Activated naive CD8-positive, alpha-beta T cell (primary cell): Measurements from ENCODE around the gene IMMT.

Source experiments
- H3K27ac Mint-ChIP-seq: one replicate; pipeline ENCODE4 v1.8.0; 2021; ENCODE audit warnings: mixed read lengths
- H3K27me3 Mint-ChIP-seq: one replicate; pipeline ENCODE4 v1.8.0; 2021; ENCODE audit warnings: mixed read lengths
- H3K36me3 Mint-ChIP-seq: one replicate; pipeline ENCODE4 v1.8.0; 2021; ENCODE audit warnings: mixed read lengths
- H3K4me1 Mint-ChIP-seq: one replicate; pipeline ENCODE4 v1.8.0; 2021; ENCODE audit warnings: low read depth, mixed read lengths
- H3K4me3 Mint-ChIP-seq: one replicate; pipeline ENCODE4 v1.8.0; 2021; ENCODE audit warnings: mild to moderate bottlenecking, mixed read lengths
- H3K9me3 Mint-ChIP-seq: one replicate; pipeline ENCODE4 v1.8.0; 2021; ENCODE audit warnings: low read depth, mixed read lengths

The IMMT gene

GRCh38 chr2:86105969-86106945 is 89.0 kb downstream of the IMMT start, which contains the start of gene PTCD3:
TSS of gene PTCD3 (plus strand) at chr2:86106235. CDS start at chr2:86106248, 13 bp downstream.
- peak within 1 kb of the TSS; percentile 93 for H3K4me3 Mint-ChIP-seq
- no peaks in the 10 kb centered on the region for H3K27me3 Mint-ChIP-seq
- H3K9me3 Mint-ChIP-seq: no peaks in the 10 kb centered on the region
- H3K4me1 Mint-ChIP-seq: peaks cover 66% of the 10 kb centered on the region
- H3K36me3 Mint-ChIP-seq: peaks cover 40% of the 10 kb centered on the region
- H3K27ac Mint-ChIP-seq: peak within 1 kb of the TSS; percentile 100

- peaks cover 66% of the 10 kb centered on the region for H3K4me1 Mint-ChIP-seq
- H3K27ac Mint-ChIP-seq: peak within 1 kb of the TSS; percentile 100
- peaks cover 36% of the 10 kb centered on the region for H3K36me3 Mint-ChIP-seq
- peak within 1 kb of the TSS; percentile 93 for H3K4me3 Mint-ChIP-seq
- no peaks in the 10 kb centered on the region for H3K9me3 Mint-ChIP-seq
- H3K27me3 Mint-ChIP-seq: no peaks in the 10 kb centered on the region
Observed at GRCh38 chr2:86105252-86105968, 89.9 kb downstream of the IMMT start, which contains the start of gene POLR1A. TSS of gene POLR1A (minus strand) at chr2:86105886. CDS start at chr2:86105776, 110 bp downstream.

- Mint-ChIP-seq H3K27ac (no peak overlapping the region), H3K27me3 (no peaks in the 10 kb centered on the region), H3K4me1 (peaks cover 55% of the 10 kb centered on the region), H3K4me3 (peak overlapping the region; percentile 8), H3K9me3 (no peaks in the 10 kb centered on the region), H3K36me3 (peaks cover 33% of the 10 kb centered on the region)
Observed at GRCh38 chr2:86102157-86102556, 93.1 kb downstream of the IMMT start.

- H3K4me1 Mint-ChIP-seq: peaks cover 41% of the 10 kb centered on the region
- H3K27me3 Mint-ChIP-seq: no peaks in the 10 kb centered on the region
- no peak overlapping the region for H3K4me3 Mint-ChIP-seq
- H3K27ac Mint-ChIP-seq: no peak overlapping the region
- peaks cover 24% of the 10 kb centered on the region for H3K36me3 Mint-ChIP-seq
- H3K9me3 Mint-ChIP-seq: no peaks in the 10 kb centered on the region
Observed at GRCh38 chr2:86097913-86098312, 97.3 kb downstream of the IMMT start.

GRCh38 chr2:86097114-86097896 is 98.0 kb downstream of the IMMT start:
- no peak overlapping the region for H3K4me3 Mint-ChIP-seq
- no peaks in the 10 kb centered on the region for H3K9me3 Mint-ChIP-seq
- no peaks in the 10 kb centered on the region for H3K27me3 Mint-ChIP-seq
- H3K4me1 Mint-ChIP-seq: peaks cover 36% of the 10 kb centered on the region
- H3K36me3 Mint-ChIP-seq: peaks cover 18% of the 10 kb centered on the region
- no peak overlapping the region for H3K27ac Mint-ChIP-seq

GRCh38 chr2:86094229-86094628 is 101.0 kb downstream of the IMMT start:
- H3K27me3 Mint-ChIP-seq: no peaks in the 10 kb centered on the region
- no peaks in the 10 kb centered on the region for H3K9me3 Mint-ChIP-seq
- no peak overlapping the region for H3K4me3 Mint-ChIP-seq
- peaks cover 21% of the 10 kb centered on the region for H3K4me1 Mint-ChIP-seq
- H3K27ac Mint-ChIP-seq: no peak overlapping the region
- H3K36me3 Mint-ChIP-seq: peaks cover 15% of the 10 kb centered on the region
